Measurements from ENCODE around the gene SLC35G6. TPM values are rescaled to one million over a fixed set of nuclear protein-coding genes. Genes with fewer than 3 reads are reported as not detected.

The SLC35G6 gene
- total RNA-seq, 1 experiment from 2014 or later, result not detected

- ATAC-seq, result no peak
- no peak overlapping the region for H2AFZ ChIP-seq (ENCODE audit: low read length)
- H3F3A ChIP-seq (ENCODE audit: low read length, unreplicated experiment), result no peaks in the 10 kb centered on the region
- no peaks in the 10 kb centered on the region for H3K9me3 ChIP-seq (ENCODE audit: low read length)
- H4K20me1 ChIP-seq (ENCODE audit: low read length), result no peaks in the 10 kb centered on the region
- CTCF ChIA-PET, result no interaction called here
- intact Hi-C loops (cut with micrococcal nuclease), result no loop called here
- POLR2A ChIA-PET (ENCODE audit: unreplicated experiment), result no interaction called here
- no peak for TF ChIP-seq EZH2phosphoT487 (IDR thresholded peaks at IDR 0.05; ENCODE audit: borderline replicate concordance, low read length)
- no peak for TF ChIP-seq EZH2 (IDR thresholded peaks at IDR 0.05; ENCODE audit: low read length, unreplicated experiment)
- TF ChIP-seq CTCF (conservative IDR thresholded peaks at IDR 0.05; ENCODE audit: low read depth, low read length), result no peak
- no peak for DNase-seq
- no peaks in the 10 kb centered on the region for H3K9me2 ChIP-seq (replicated peaks; ENCODE audit: low read length)
- no peak overlapping the region for H3K9ac ChIP-seq (ENCODE audit: low read length)
- no peak overlapping the region for H3K4me3 ChIP-seq (ENCODE audit: low read length)
- H3K27me3 ChIP-seq (ENCODE audit: low read length), result no peaks in the 10 kb centered on the region
- no peak overlapping the region for H3K27ac ChIP-seq (ENCODE audit: low read length)
- H3K4me2 ChIP-seq (ENCODE audit: low read length), result no peak overlapping the region
- H3K36me3 ChIP-seq (ENCODE audit: low read depth, low read length), result no peaks in the 10 kb centered on the region; the same call in 1 of the 2 replicates
- no TSS peak for BruUV-seq (replicated peaks)
- peaks cover 13% of the 10 kb centered on the region; the same call in 1 of the 2 replicates for H3K79me2 ChIP-seq (ENCODE audit: low read length)
- no peaks in the 10 kb centered on the region for H3K4me1 ChIP-seq (ENCODE audit: insufficient read depth, low read length)
Observed at GRCh38 chr17:7466318-7466638, 15.0 kb upstream of the SLC35G6 start.

- Histone ChIP-seq H3K36me3 (ENCODE audit: low read depth, low read length) (no peaks in the 10 kb centered on the region; the same call in 1 of the 2 replicates), H3K9me2 (replicated peaks; ENCODE audit: low read length) (no peaks in the 10 kb centered on the region)
Observed at GRCh38 chr17:7466639-7467341, 14.5 kb upstream of the SLC35G6 start.

More at GRCh38 chr17:7466639-7467341, 14.5 kb upstream of the SLC35G6 start:
- no peaks in the 10 kb centered on the region for H3K4me1 ChIP-seq (ENCODE audit: insufficient read depth, low read length)
- TF ChIP-seq EZH2phosphoT487 (IDR thresholded peaks at IDR 0.05; ENCODE audit: borderline replicate concordance, low read length) (no peak), CTCF (conservative IDR thresholded peaks at IDR 0.05; ENCODE audit: low read depth, low read length) (no peak), EZH2 (IDR thresholded peaks at IDR 0.05; ENCODE audit: low read length, unreplicated experiment) (no peak)
- H2AFZ ChIP-seq (ENCODE audit: low read length), result no peak overlapping the region
- no peak overlapping the region for H3K27ac ChIP-seq (ENCODE audit: low read length)
- CTCF ChIA-PET, result interaction anchor here (0.6 kb wide), 1 partner anchor 38 kb away, joined by 8 read pairs; no protein-coding TSS in a partner anchor
- no peaks in the 10 kb centered on the region for H3K27me3 ChIP-seq (ENCODE audit: low read length)
- DNase-seq (peak; percentile 16), ATAC-seq (no peak; the same call in 1 of the 2 replicates)
- H3K4me3 ChIP-seq (ENCODE audit: low read length), result no peak overlapping the region
- no peaks in the 10 kb centered on the region for H3K9me3 ChIP-seq (ENCODE audit: low read length)
- POLR2A ChIA-PET (ENCODE audit: unreplicated experiment), result no interaction called here
- no peaks in the 10 kb centered on the region for H3F3A ChIP-seq (ENCODE audit: low read length, unreplicated experiment)
- no peak overlapping the region for H3K9ac ChIP-seq (ENCODE audit: low read length)
- H3K4me2 ChIP-seq (ENCODE audit: low read length), result no peak overlapping the region
- no peaks in the 10 kb centered on the region for H4K20me1 ChIP-seq (ENCODE audit: low read length)
- no TSS peak for BruUV-seq (replicated peaks)
- H3K79me2 ChIP-seq (ENCODE audit: low read length), result peaks cover 18% of the 10 kb centered on the region; the same call in 1 of the 2 replicates
- intact Hi-C loops (cut with micrococcal nuclease), result no loop called here
